Activated T-cell treated with anti-CD3 and anti-CD28 coated beads, Interleukin-2, amount 50 U/mL, for 24 hours (primary cell): ENCODE measurements around the gene PDE6A.

Source experiments
- DNase-seq: peaks from one replicate; pipeline ENCODE4 v3.0.0-alpha.2; 2020
- H3K27ac Mint-ChIP-seq: 2 replicates; pipeline ENCODE4 v1.8.0; 2020; ENCODE audit warnings: mild to moderate bottlenecking, mixed read lengths
- H3K27me3 Mint-ChIP-seq: 2 replicates; pipeline ENCODE4 v1.8.0; 2020; ENCODE audit warnings: mixed read lengths
- H3K36me3 Mint-ChIP-seq: 2 replicates; pipeline ENCODE4 v1.8.0; 2020; ENCODE audit warnings: low read depth, mixed read lengths
- H3K4me1 Mint-ChIP-seq: 2 replicates; pipeline ENCODE4 v1.8.0; 2020; ENCODE audit warnings: low read depth, mixed read lengths
- H3K4me3 Mint-ChIP-seq: 2 replicates; pipeline ENCODE4 v1.8.0; 2020; ENCODE audit warnings: mild to moderate bottlenecking, moderate library complexity, mixed read lengths
- H3K9me3 Mint-ChIP-seq: 2 replicates; pipeline ENCODE4 v1.8.0; 2020; ENCODE audit warnings: mixed read lengths

Gene PDE6A

GRCh38 chr5:149944666-149945065 lies at the start of gene PDE6A:
PDE6A (minus strand) TSS chr5:149944793; CDS start chr5:149944673, 120 bp downstream.
- peaks cover 3% of the 10 kb centered on the region for H3K27me3 Mint-ChIP-seq
- no peak within 1 kb of the TSS for H3K27ac Mint-ChIP-seq
- no peaks in the 10 kb centered on the region for H3K9me3 Mint-ChIP-seq
- DNase-seq = no peak
- no peak within 1 kb of the TSS for H3K4me3 Mint-ChIP-seq
- peaks cover 6% of the 10 kb centered on the region for H3K4me1 Mint-ChIP-seq
- no peaks in the 10 kb centered on the region for H3K36me3 Mint-ChIP-seq

- Mint-ChIP-seq H3K27me3 (no peaks in the 10 kb centered on the region), H3K27ac (no peak overlapping the region), H3K4me1 (peaks cover under 1% of the 10 kb centered on the region), H3K4me3 (no peak overlapping the region), H3K9me3 (no peaks in the 10 kb centered on the region), H3K36me3 (peaks cover 17% of the 10 kb centered on the region)
- DNase-seq = no peak
Observed at GRCh38 chr5:149993471-149993870, 48.9 kb upstream of the PDE6A start.

GRCh38 chr5:149990518-149991376 lies 46.2 kb upstream of the PDE6A start:
- H3K4me1 Mint-ChIP-seq = no peaks in the 10 kb centered on the region
- H3K36me3 Mint-ChIP-seq = peaks cover 10% of the 10 kb centered on the region
- H3K27ac Mint-ChIP-seq = no peak overlapping the region
- no peaks in the 10 kb centered on the region for H3K9me3 Mint-ChIP-seq
- no peak overlapping the region for H3K4me3 Mint-ChIP-seq
- DNase-seq = peak; percentile 69
- no peaks in the 10 kb centered on the region for H3K27me3 Mint-ChIP-seq

DNA sequence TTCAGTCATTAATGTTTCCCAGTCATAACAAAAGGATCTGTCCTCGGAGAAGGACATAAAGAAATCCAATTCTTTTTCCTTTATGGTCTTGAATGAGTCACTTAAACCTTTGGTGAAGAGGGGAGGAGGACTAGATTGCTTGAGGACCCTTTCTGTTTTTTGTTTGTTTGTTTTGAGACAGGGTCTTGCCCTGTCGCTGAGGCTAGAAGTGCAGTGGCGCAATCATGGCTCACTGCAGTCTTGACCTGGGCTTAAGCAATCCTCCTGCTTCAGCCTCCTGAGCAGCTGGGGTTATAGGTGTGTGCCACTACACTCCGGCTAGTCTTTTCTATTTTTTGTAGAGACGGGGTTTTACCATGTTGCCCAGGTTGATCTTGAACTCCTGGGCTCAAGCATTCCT lies 43.5 kb upstream of the PDE6A start:
- Mint-ChIP-seq H3K4me1 (no peaks in the 10 kb centered on the region), H3K27me3 (no peaks in the 10 kb centered on the region), H3K27ac (no peak overlapping the region), H3K9me3 (no peaks in the 10 kb centered on the region), H3K4me3 (no peak overlapping the region), H3K36me3 (peaks cover 4% of the 10 kb centered on the region)
- no peak for DNase-seq

- DNase-seq = no peak
- Mint-ChIP-seq H3K27me3 (no peaks in the 10 kb centered on the region), H3K36me3 (peaks cover 48% of the 10 kb centered on the region), H3K9me3 (no peaks in the 10 kb centered on the region), H3K4me1 (no peaks in the 10 kb centered on the region), H3K4me3 (no peak overlapping the region), H3K27ac (no peak overlapping the region)
Observed at GRCh38 chr5:149982505-149982904, 37.9 kb upstream of the PDE6A start.

DNA sequence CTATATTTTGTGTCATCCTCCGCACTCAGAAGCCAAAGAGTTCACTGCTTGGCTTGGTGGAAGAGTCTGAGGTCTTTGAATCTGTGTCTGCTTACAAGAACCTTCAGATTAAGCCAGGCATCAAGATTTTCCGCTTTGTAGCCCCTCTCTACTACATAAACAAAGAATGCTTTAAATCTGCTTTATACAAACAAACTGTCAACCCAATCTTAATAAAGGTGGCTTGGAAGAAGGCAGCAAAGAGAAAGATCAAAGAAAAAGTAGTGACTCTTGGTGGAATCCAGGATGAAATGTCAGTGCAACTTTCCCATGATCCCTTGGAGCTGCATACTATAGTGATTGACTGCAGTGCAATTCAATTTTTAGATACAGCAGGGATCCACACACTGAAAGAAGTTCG lies 36.6 kb upstream of the PDE6A start:
- H3K9me3 Mint-ChIP-seq = no peaks in the 10 kb centered on the region
- H3K36me3 Mint-ChIP-seq = peaks cover 51% of the 10 kb centered on the region

GRCh38 chr5:149979896-149980295 lies 35.3 kb upstream of the PDE6A start:
- Mint-ChIP-seq H3K4me3 (no peak overlapping the region), H3K27ac (no peak overlapping the region), H3K9me3 (no peaks in the 10 kb centered on the region), H3K27me3 (no peaks in the 10 kb centered on the region), H3K4me1 (peaks cover 2% of the 10 kb centered on the region), H3K36me3 (peaks cover 55% of the 10 kb centered on the region)
- no peak for DNase-seq

More for the DNA sequence above, 36.6 kb upstream of the PDE6A start:
- DNase-seq = no peak
- H3K27ac Mint-ChIP-seq = no peak overlapping the region
- H3K4me1 Mint-ChIP-seq = no peaks in the 10 kb centered on the region
- no peak overlapping the region for H3K4me3 Mint-ChIP-seq
- no peaks in the 10 kb centered on the region for H3K27me3 Mint-ChIP-seq

DNA sequence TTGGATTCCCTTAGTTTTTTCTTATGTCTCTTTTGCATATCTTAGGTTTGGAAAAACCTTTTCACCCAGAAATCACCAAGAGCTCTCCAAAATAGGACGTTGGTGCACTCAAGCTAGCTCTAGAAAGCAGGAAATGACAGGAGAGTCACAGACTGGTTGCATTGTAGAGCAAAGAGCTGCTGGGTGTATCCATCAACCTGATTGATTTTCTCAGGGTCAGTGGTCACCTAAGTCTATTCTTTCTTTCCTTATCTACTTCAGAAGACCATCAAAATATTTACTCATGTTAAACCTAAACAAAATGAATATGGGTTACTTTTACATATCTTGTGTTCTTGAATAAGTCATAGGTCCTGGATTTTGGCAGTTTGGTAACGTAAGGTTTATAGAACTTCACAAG lies 30.8 kb upstream of the PDE6A start:
- Mint-ChIP-seq H3K4me3 (no peak overlapping the region), H3K27ac (no peak overlapping the region), H3K36me3 (peaks cover 35% of the 10 kb centered on the region), H3K27me3 (no peaks in the 10 kb centered on the region), H3K9me3 (no peaks in the 10 kb centered on the region), H3K4me1 (peaks cover 8% of the 10 kb centered on the region)
- DNase-seq = no peak

GRCh38 chr5:149969181-149969930 lies 24.8 kb upstream of the PDE6A start:
- Mint-ChIP-seq H3K27ac (no peak overlapping the region), H3K9me3 (no peaks in the 10 kb centered on the region), H3K27me3 (no peaks in the 10 kb centered on the region), H3K36me3 (peaks cover 2% of the 10 kb centered on the region), H3K4me1 (peaks cover 10% of the 10 kb centered on the region), H3K4me3 (no peak overlapping the region)
- DNase-seq = no peak

DNA sequence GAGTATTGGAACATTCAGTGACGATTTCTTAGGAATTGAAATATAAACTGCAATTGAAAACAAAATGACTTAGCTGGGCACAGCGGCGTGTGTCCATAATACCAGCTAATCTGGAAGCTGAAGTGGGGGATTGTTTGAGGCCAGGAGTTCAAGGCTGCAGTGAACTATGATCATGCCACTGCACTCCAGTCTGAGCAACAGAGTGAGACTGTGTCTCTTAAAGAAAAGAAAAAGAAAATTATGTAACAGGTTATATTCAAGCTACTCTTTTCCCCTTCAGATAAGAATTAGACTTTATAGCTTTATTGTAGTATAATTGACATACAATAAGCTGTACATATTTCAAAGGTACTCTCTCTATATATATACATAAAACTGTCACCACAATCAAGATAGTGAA lies 22.4 kb upstream of the PDE6A start:
- Mint-ChIP-seq H3K27ac (no peak overlapping the region), H3K4me3 (no peak overlapping the region), H3K9me3 (no peaks in the 10 kb centered on the region), H3K27me3 (no peaks in the 10 kb centered on the region), H3K4me1 (peaks cover 18% of the 10 kb centered on the region), H3K36me3 (peaks cover 5% of the 10 kb centered on the region)
- no peak for DNase-seq

DNA sequence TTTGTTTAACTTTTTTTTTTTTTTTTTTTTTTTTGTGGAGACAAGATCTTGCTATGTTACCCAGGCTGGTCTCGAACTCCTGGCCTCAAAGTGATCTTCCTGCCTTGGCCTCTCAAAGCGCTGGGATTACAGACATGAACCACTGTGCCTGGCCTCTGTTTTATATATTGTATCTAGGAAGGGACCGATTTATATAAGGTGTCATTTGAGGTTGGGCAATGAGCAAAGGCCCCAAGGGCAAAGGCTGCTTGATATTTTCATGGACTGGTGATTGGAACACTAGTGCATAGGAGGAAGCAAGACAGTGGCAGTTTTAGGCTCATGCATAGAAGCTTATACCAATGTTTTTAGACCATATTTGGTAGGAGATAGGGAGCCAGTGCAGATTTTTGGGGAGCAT lies 19.1 kb upstream of the PDE6A start:
- H3K4me1 Mint-ChIP-seq = peaks cover 40% of the 10 kb centered on the region
- no peaks in the 10 kb centered on the region for H3K9me3 Mint-ChIP-seq
- peaks cover 15% of the 10 kb centered on the region for H3K36me3 Mint-ChIP-seq
- no peak for DNase-seq
- H3K27ac Mint-ChIP-seq = no peak overlapping the region
- no peak overlapping the region for H3K4me3 Mint-ChIP-seq
- H3K27me3 Mint-ChIP-seq = no peaks in the 10 kb centered on the region

DNA sequence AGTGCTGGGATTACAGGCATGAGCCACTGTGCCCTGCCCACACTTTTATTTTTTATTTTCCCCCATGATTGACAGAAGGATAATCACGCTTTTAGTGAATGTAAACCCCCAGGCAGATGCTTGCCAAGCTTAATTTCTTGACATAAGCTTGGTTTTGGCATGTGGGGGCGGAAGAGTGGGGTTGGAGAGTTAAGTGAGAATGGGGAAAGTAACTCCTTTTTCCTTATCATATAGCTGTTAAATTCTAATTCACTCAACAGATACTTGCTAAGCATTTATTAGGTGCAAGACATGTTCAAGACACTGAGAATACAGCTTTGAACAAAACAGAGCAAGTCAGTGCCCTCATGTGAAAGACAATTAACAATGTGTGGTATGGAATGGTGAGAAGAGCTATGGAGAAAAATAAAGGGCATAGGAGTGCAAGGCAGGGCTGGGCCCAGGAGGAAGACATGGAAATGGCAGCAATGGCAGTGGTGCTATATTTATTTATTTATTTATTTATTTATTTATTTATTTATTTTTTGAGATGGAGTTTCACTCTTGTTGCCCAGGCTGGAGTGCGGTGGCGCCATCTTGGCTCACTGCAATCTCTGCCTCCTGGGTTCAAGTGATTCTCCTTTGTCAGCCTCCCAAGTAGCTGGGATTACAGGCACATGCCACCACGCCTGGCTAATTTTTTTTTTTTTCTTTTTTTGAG lies 18.2 kb upstream of the PDE6A start:
- Mint-ChIP-seq H3K9me3 (no peaks in the 10 kb centered on the region), H3K36me3 (peaks cover 15% of the 10 kb centered on the region), H3K4me3 (no peak overlapping the region), H3K4me1 (peaks cover 40% of the 10 kb centered on the region), H3K27me3 (no peaks in the 10 kb centered on the region), H3K27ac (no peak overlapping the region)
- DNase-seq = no peak

- Mint-ChIP-seq H3K4me3 (peak overlapping the region; percentile 90), H3K9me3 (no peaks in the 10 kb centered on the region), H3K4me1 (peaks cover 37% of the 10 kb centered on the region), H3K27ac (peak overlapping the region; percentile 73), H3K27me3 (no peaks in the 10 kb centered on the region), H3K36me3 (peaks cover 15% of the 10 kb centered on the region)
- DNase-seq = no peak
Observed at GRCh38 chr5:149961957-149962409, 17.4 kb upstream of the PDE6A start.

- no peak for DNase-seq
- Mint-ChIP-seq H3K27ac (peak overlapping the region; percentile 73), H3K9me3 (no peaks in the 10 kb centered on the region), H3K36me3 (peaks cover 14% of the 10 kb centered on the region), H3K27me3 (no peaks in the 10 kb centered on the region), H3K4me1 (peaks cover 37% of the 10 kb centered on the region), H3K4me3 (peak overlapping the region; percentile 90)
Observed at GRCh38 chr5:149961186-149961685, 16.6 kb upstream of the PDE6A start.
